ENCODE measurements around the gene RFX2.
"Not testable (repeated sequence)": the region's sequence is repeated elsewhere in the genome, so short reads cannot be mapped to it uniquely, and the experiment has no call there.

Gene RFX2

DNA sequence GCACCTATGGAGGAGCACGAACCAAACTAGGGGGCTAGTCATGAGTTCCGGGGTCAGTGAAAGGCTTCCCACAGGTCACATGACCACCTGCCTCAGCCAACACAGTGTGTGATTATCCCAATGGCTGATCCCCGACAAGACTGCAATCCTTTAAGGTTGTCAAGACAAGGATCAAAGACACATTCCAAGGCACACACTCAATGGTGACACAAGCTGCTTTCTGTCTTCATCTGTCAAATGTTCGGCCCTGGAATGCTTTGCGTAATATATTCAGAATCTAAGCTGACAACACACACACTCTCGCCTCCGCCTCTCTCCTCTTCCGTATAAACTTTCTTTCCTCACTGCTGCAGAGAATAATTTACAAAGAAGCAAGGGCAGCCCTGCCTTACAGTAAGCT lies 144.1 kb downstream of the RFX2 start:
- H3K4me3 ChIP-seq (ENCODE audit: low read depth, low read length): no peak overlapping the region
- TF ChIP-seq, protein P1, sequence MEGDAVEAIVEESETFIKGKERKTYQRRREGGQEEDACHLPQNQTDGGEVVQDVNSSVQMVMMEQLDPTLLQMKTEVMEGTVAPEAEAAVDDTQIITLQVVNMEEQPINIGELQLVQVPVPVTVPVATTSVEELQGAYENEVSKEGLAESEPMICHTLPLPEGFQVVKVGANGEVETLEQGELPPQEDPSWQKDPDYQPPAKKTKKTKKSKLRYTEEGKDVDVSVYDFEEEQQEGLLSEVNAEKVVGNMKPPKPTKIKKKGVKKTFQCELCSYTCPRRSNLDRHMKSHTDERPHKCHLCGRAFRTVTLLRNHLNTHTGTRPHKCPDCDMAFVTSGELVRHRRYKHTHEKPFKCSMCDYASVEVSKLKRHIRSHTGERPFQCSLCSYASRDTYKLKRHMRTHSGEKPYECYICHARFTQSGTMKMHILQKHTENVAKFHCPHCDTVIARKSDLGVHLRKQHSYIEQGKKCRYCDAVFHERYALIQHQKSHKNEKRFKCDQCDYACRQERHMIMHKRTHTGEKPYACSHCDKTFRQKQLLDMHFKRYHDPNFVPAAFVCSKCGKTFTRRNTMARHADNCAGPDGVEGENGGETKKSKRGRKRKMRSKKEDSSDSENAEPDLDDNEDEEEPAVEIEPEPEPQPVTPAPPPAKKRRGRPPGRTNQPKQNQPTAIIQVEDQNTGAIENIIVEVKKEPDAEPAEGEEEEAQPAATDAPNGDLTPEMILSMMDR (IDR thresholded peaks at IDR 0.05; ENCODE audit: insufficient read depth, low read length, missing control alignments): no peak
- CTCF ChIA-PET: interaction anchor here (0.8 to 8.1 kb wide), 13 partner anchors 11 to 162 kb away, joined by 3 to 151 read pairs (median 19); partner anchors contain the start of genes CAPS, NDUFA11, NRTN and RANBP3
- no peak for DNase-seq (ENCODE audit: low read depth, low spot score)
- POLR2A ChIA-PET: interaction anchor here (1.5 kb wide), 1 partner anchor 12 kb away, joined by 3 read pairs; the partner anchor contains the start of gene RANBP3

DNA sequence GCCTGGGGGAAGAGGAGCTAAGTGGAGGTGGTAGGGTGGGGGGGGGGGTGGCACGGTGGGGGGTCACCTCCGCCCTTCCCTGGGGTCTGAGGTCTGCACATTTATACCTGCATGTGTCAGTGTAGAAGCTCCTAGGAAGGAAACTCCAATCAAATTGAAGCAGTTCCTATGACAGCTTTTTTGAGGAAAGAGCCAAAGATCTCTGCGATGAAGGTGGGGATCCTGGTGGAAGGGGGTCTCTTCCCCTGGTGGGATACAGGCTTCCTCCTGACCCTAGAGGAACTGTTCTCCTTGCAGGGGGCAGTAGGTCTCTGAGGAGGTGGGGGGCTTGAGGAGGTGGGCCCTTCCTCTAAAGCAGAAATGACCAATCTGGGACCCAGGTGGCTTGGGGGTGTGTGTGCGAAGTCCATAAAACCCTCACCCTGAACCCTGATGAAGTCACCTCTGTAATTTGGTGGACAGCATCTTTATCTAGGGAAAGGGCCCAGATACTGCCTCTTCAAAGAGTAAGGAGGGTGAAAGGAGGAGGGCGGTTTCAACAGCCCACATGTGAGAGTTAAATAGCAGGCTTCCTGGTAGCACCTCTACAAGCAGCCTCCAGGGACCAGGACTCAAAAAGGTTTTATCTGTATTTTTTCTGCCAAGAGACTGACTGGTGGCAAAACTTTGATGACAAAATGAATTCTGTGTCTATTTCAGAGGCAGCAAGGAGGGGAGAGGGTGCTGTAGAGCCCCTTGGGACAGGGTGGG lies 145.3 kb downstream of the RFX2 start:
- no peak overlapping the region for H3K4me3 ChIP-seq (ENCODE audit: low read depth, low read length)
- POLR2A ChIA-PET: no interaction called here
- DNase-seq (ENCODE audit: low read depth, low spot score): no peak
- TF ChIP-seq, protein P1 (IDR thresholded peaks at IDR 0.05; ENCODE audit: insufficient read depth, low read length, missing control alignments): no peak
- CTCF ChIA-PET: interaction anchor here (1.0 to 5.4 kb wide), 4 partner anchors 8 to 161 kb away, joined by 3 to 91 read pairs (median 5); partner anchors contain the start of genes NRTN and RANBP3

DNA sequence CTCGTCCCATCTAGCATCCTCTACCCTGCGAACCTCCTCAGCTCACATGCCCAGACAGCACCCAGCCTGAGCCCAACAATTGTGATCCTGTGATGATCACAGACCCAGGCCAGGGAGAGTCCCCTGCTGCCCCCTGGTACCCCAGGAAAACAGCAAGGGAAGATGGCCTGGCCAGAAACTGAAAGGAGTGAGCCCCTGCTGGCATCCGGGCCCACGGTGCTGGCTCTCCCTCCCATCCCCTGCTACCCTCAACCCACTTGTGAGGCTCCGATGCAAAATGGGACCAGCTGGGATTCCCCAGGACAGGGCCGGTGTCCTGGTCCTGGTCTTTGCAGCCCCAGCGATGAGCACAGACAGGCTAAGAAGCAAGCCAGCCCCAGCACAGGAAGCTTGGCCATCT lies 146.4 kb downstream of the RFX2 start:
- ChIA-PET POLR2A (no interaction called here), CTCF (interaction anchor here (1.2 to 5.4 kb wide), 3 partner anchors 12 to 23 kb away, joined by 3 to 91 read pairs (median 3); partner anchors contain the start of gene RANBP3)
- H3K4me3 ChIP-seq (ENCODE audit: low read depth, low read length): no peak overlapping the region
- DNase-seq (ENCODE audit: low read depth, low spot score): no peak
- TF ChIP-seq, protein P1 (IDR thresholded peaks at IDR 0.05; ENCODE audit: insufficient read depth, low read length, missing control alignments): no peak

DNA sequence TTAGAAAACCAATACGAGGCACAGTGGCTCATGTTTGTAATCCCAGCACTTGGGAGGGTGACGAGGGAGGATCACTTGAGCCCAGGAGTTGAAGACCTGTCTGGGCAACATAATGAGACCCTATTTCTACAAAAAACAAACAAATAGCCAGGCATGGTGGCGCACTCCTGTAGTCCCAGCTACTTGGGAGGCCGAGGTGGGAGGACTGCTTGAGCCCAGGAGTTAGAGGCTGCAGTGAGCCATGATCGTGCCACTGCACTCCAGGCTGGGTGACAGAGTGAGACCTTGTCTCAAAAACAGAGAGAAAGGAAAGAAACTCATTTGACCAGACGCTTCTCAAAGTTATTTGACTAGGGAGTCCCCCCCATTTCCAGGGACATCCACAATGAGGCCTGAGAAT lies 147.0 kb downstream of the RFX2 start:
- POLR2A ChIA-PET; H3K4me3 ChIP-seq (ENCODE audit: low read depth, low read length); DNase-seq (ENCODE audit: low read depth, low spot score): not testable (repeated sequence)
- CTCF ChIA-PET: interaction anchor here (1.2 to 2.0 kb wide), 4 partner anchors 8 to 159 kb away, joined by 3 to 13 read pairs (median 5); partner anchors contain the start of gene NRTN

DNA sequence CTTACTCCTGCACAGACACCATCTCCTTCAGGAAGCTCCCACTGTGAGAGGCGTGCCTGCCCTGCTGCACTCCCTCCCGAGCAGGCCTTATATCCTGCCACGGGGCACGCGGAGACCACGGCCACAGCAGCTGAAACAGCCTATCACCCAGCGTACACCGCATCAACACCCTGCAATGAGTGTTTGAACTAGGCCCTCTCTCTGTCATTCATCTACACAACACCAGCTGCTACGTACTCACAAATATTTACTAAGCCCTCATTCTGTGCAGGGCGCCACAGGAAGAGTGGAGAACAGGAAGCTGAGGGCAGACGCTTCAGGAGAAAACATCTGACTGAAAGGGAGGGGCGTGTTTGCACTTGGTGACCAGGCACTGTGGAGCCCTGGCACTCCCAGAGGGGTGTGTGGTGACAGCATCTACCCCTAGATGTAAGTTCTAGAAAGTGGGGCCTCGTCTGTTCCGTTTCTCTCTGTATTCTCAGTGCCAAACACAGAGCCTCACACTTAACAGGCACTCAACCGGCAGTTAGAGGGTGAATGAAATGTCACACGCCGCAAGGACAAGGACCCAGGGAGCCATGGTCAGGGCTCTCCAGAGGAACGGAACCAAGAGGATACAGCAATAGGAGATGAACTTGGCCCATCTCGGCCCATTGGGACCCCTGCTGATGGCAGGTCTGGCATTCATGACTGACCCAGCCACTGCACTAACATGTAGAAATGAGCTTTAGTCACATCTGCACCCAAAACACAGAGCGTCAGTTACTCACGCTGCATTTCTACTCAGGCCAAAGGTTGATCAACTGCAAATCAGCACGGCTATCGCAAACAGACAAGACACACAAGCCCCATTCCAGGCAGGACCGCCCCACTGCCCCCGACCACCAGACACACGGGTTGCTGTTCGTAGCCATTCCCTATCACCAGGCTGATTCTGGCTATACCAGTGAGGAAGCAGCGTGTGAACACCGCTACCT lies 148.0 kb downstream of the RFX2 start:
- TF ChIP-seq, protein P1 (IDR thresholded peaks at IDR 0.05; ENCODE audit: insufficient read depth, low read length, missing control alignments): no peak
- no peak overlapping the region for H3K4me3 ChIP-seq (ENCODE audit: low read depth, low read length)
- DNase-seq (ENCODE audit: low read depth, low spot score): no peak
- CTCF ChIA-PET: interaction anchor here (1.0 to 2.0 kb wide), 4 partner anchors 9 to 158 kb away, joined by 5 to 13 read pairs (median 6); partner anchors contain the start of gene NRTN
- POLR2A ChIA-PET: interaction anchor here (0.6 kb wide), 1 partner anchor 242 kb away, joined by 3 read pairs; the partner anchor contains the start of genes CATSPERD and LONP1

DNA sequence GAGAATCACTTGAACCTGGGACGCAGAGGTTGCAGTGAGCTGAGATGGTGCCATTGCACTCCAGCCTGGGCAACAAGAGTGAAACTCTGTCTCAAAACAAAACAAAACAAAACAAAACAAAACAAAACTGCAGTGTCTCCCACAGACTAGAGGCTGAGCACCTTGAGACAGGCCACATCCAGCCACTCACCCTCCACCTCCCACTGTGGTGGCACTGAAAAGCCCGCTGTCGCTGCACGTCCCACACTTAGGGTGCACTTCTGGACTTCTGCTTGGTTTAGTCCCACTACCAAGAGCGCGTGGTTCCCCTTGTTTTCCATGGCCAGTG lies 148.7 kb downstream of the RFX2 start:
- DNase-seq (ENCODE audit: low read depth, low spot score); H3K4me3 ChIP-seq (ENCODE audit: low read depth, low read length); POLR2A ChIA-PET: not testable (repeated sequence)
- CTCF ChIA-PET: interaction anchor here (1.0 to 2.0 kb wide), 4 partner anchors 9 to 158 kb away, joined by 5 to 13 read pairs (median 6); partner anchors contain the start of gene NRTN
